HepG2 (cell line): ENCODE measurements around the gene LRBA. TPM values are rescaled to one million over a fixed set of nuclear protein-coding genes. Genes with fewer than 3 reads are reported as not detected.

Experiments used
- DNMT3B ChIP-seq: conservative IDR thresholded peaks from 2 replicates; pipeline ENCODE4 v1.6.1; 2016; ENCODE audit warnings: missing biosample characterization, control low read depth
- GATA4 ChIP-seq: sonication (generic); IDR thresholded peaks from 2 replicates; pipeline ENCODE4 v1.6.1; 2016; ENCODE audit warnings: antibody characterized with exemption, low read depth, borderline replicate concordance
- GATAD2A ChIP-seq: IDR thresholded peaks from 2 replicates; pipeline ENCODE4 v1.6.1; 2016
- HOMEZ ChIP-seq: IDR thresholded peaks from 2 replicates; pipeline ENCODE4 v1.6.1; 2016; ENCODE audit warnings: low read depth
- HOXA7 ChIP-seq: sonication (generic); formaldehyde crosslinking; IDR thresholded peaks from 2 replicates; pipeline ENCODE4 v1.8.1; 2022; ENCODE audit warnings: mild to moderate bottlenecking, missing genetic modification reagents, moderate library complexity
- KDM6A ChIP-seq: IDR thresholded peaks from 2 replicates; pipeline ENCODE4 v1.6.1; 2016; ENCODE audit warnings: low read depth
- KLF6 ChIP-seq: IDR thresholded peaks from 2 replicates; pipeline ENCODE4 v1.8.0; 2016; ENCODE audit warnings: missing biosample characterization, missing genetic modification reagents
- SSRP1 ChIP-seq: IDR thresholded peaks from 2 replicates; pipeline ENCODE4 v1.6.1; 2016; ENCODE audit warnings: control low read depth
- THAP8 ChIP-seq: sonication (generic); formaldehyde crosslinking; IDR thresholded peaks from 2 replicates; pipeline ENCODE4 v1.5.1; 2020; ENCODE audit warnings: missing genetic modification reagents, mild to moderate bottlenecking, borderline replicate concordance
- TRAFD1 ChIP-seq: sonication (generic); formaldehyde crosslinking; IDR thresholded peaks from 2 replicates; pipeline ENCODE4 v1.5.1; 2020; ENCODE audit warnings: missing genetic modification reagents, mild to moderate bottlenecking, borderline replicate concordance
- ZHX1 ChIP-seq: sonication (generic); formaldehyde crosslinking; IDR thresholded peaks from 2 replicates; pipeline ENCODE4 v1.8.1; 2022; ENCODE audit warnings: low read depth, mild to moderate bottlenecking, missing genetic modification reagents
- ZNF484 ChIP-seq: sonication (generic); formaldehyde crosslinking; IDR thresholded peaks from 2 replicates; pipeline ENCODE4 v1.5.1; 2020; ENCODE audit warnings: mild to moderate bottlenecking, low read depth, missing genetic modification reagents, borderline replicate concordance
- ZNF577 ChIP-seq: sonication (generic); formaldehyde crosslinking; IDR thresholded peaks from 2 replicates; pipeline ENCODE4 v1.4.0; 2020; ENCODE audit warnings: mild to moderate bottlenecking, low read depth, missing genetic modification reagents, borderline replicate concordance
- polyA plus RNA-seq, 8 experiments: library from polyadenylated mRNA; depleted of rRNA in 3 of 8; stranded (reverse) in 7 of 8; unstranded in 1 of 8; fragments of >200 nt; fragmentation: Illumina TruSeq in 4 of 8; extraction: Trizol in 4 of 8; gene quantifications; 2 replicates each; pipeline versions ENCODE4 v1.2.1 to v1.2.3, GENCODE V29; 2011 to 2016; ENCODE audit warnings: low read depth in 4 of 8, missing spikeins in 1 of 8, mixed read lengths in 1 of 8; ENCODE audit not compliant: insufficient read depth in 1 of 8
- total RNA-seq, 5 experiments: library from RNA; depleted of rRNA; stranded (reverse); fragments of >200 nt; fragmentation: Illumina TruSeq; extraction: Trizol; gene quantifications; 2 replicates each; pipeline ENCODE4 v1.2.3, GENCODE V29; 2016; ENCODE audit warnings: low read depth in 1 of 5
- TF ChIP-seq, protein P1 (sequence below), 2 experiments: fragments of 450-650 bp in 1 of 2; sonication (generic) in 1 of 2; formaldehyde crosslinking; IDR thresholded peaks; 2 replicates each; pipeline versions ENCODE4 v1.5.0 to v1.8.0; 2020 to 2022; ENCODE audit warnings: mild to moderate bottlenecking in 1 of 2, missing genetic modification reagents in 1 of 2
- TF ChIP-seq, protein P2 (sequence below): sonication (generic); formaldehyde crosslinking; IDR thresholded peaks from 2 replicates; pipeline ENCODE4 v1.5.1; 2020; ENCODE audit warnings: mild to moderate bottlenecking, missing genetic modification reagents, moderate library complexity

The LRBA gene
- total and polyA plus RNA-seq, 2 of the 13 experiments (the other 11 are each of a cell fraction or from before 2014, with no cell fraction given) = 21.0 to 37.2 TPM

DNA sequence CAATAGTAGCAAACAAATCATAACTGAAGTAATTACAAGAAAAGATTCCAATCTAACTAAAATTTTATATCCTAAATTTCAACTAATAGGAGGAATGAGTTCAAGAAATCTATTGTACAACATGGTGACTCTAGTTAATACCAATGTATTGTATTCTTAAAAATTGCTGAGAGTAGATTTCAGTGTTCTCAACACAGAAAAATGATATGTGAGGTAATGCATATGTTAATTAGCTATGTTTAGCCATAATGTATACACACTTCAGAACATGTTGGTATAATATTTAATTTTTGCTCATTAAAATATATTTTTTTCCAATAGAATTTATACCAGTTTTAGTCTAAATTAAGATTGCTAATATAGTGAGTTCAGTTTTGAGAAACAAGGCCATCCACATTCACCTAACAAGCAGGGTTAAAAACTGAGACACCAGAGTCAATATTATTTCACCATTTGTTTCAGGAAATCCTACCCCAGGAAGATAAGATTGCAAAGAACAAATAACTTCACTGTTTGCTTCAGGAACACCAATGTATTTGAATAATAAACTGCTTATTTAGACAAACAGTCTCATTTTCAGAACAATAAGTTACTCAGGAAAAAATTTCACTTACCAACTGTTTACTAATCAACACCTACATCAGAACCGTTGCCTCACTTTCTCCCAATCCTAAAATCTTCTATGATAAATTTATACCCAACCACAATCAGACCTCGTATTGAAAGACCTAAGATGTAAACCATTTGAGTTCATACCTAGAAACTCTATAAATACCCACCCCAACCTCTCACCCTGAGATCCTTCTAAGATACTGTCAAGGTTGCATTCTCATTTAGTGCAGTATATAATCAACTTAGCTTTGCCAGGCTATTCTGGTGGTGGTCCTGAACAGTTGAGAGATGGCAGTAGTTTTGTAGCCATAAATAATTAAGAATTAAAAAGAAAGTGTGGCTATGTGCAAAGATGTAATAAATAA, 300.3 kb downstream of the LRBA start (continued):
- TF ChIP-seq TRAFD1 (CRISPR knock-in tag) = no peak
- no peak for TF ChIP-seq SSRP1 (CRISPR knock-in tag)
- peak; percentile 60; the same call in 1 of the 2 replicates for TF ChIP-seq KLF6 (CRISPR knock-in tag)
- TF ChIP-seq HOMEZ (CRISPR knock-in tag) = peak; percentile 76; the same call in 1 of the 2 replicates
- no peak for TF ChIP-seq HOXA7 (CRISPR knock-in tag)
- TF ChIP-seq ZNF577 (CRISPR knock-in tag) = no peak
- TF ChIP-seq, protein P1, sequence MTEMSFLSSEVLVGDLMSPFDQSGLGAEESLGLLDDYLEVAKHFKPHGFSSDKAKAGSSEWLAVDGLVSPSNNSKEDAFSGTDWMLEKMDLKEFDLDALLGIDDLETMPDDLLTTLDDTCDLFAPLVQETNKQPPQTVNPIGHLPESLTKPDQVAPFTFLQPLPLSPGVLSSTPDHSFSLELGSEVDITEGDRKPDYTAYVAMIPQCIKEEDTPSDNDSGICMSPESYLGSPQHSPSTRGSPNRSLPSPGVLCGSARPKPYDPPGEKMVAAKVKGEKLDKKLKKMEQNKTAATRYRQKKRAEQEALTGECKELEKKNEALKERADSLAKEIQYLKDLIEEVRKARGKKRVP (CRISPR knock-in tag; IDR thresholded peaks at IDR 0.05) = 0 out of 4 replicates have a peak, but pooled peaks of 1 of the 2 experiments have one; percentile 28
- TF ChIP-seq THAP8 (CRISPR knock-in tag) = no peak
- no peak for TF ChIP-seq ZNF484
- TF ChIP-seq, protein P2, sequence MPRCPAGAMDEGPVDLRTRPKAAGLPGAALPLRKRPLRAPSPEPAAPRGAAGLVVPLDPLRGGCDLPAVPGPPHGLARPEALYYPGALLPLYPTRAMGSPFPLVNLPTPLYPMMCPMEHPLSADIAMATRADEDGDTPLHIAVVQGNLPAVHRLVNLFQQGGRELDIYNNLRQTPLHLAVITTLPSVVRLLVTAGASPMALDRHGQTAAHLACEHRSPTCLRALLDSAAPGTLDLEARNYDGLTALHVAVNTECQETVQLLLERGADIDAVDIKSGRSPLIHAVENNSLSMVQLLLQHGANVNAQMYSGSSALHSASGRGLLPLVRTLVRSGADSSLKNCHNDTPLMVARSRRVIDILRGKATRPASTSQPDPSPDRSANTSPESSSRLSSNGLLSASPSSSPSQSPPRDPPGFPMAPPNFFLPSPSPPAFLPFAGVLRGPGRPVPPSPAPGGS (CRISPR knock-in tag) = no peak
- peak; percentile 94 for TF ChIP-seq GATA4
- no peak for TF ChIP-seq DNMT3B (CRISPR knock-in tag)
- TF ChIP-seq KDM6A (CRISPR knock-in tag) = no peak
- peak; percentile 82 for TF ChIP-seq GATAD2A (CRISPR knock-in tag)
- no peak for TF ChIP-seq ZHX1 (CRISPR knock-in tag)
